Measurements from ENCODE around the gene PPM1D. TPM values are rescaled to one million over a fixed set of nuclear protein-coding genes. Genes with fewer than 3 reads are reported as not detected.

Gene PPM1D
- total RNA-seq, 4 donors from 2014 or later: 11.3 to 19.5 (median 15.2) TPM

DNA sequence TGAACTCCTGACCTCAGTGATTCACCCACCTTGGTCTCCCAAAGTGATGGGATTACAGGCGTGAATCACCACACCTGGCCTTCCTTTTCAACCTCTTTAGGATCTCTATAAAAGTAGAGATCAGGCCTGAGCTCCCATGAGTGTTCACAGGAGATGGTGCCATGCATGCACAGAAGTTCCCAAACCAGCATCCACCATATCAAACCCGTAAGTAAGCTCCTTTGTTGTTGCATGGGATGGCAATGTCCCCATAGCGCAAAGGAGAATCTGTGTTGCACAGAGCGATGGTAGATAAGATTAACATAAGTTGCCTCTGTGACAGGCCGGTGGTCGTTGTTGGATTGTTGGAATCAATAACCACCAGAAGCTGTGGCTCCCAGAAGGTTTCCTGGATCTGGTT is 34.8 kb upstream of the PPM1D start:
- Histone ChIP-seq H3K4me3 (replicated peaks in 1 of 3) (no peak overlapping the region), H3K36me3 (no peaks in the 10 kb centered on the region), H3K9me3 (no peaks in the 10 kb centered on the region), H3K27ac (no peak overlapping the region), H3K4me1 (no peaks in the 10 kb centered on the region), H3K27me3 (no peaks in the 10 kb centered on the region)
- TF ChIP-seq, protein P1, sequence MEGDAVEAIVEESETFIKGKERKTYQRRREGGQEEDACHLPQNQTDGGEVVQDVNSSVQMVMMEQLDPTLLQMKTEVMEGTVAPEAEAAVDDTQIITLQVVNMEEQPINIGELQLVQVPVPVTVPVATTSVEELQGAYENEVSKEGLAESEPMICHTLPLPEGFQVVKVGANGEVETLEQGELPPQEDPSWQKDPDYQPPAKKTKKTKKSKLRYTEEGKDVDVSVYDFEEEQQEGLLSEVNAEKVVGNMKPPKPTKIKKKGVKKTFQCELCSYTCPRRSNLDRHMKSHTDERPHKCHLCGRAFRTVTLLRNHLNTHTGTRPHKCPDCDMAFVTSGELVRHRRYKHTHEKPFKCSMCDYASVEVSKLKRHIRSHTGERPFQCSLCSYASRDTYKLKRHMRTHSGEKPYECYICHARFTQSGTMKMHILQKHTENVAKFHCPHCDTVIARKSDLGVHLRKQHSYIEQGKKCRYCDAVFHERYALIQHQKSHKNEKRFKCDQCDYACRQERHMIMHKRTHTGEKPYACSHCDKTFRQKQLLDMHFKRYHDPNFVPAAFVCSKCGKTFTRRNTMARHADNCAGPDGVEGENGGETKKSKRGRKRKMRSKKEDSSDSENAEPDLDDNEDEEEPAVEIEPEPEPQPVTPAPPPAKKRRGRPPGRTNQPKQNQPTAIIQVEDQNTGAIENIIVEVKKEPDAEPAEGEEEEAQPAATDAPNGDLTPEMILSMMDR (IDR thresholded peaks at IDR 0.05): no peak
- TF ChIP-seq POLR2A (IDR thresholded peaks at IDR 0.05): no peak
- DNase-seq: no peak
- intact Hi-C loops (cut with DNase I): no loop called here
- 95 to 97% methylated on average over 6 of the region's 6 CpGs for WGBS, 2 donors

DNA sequence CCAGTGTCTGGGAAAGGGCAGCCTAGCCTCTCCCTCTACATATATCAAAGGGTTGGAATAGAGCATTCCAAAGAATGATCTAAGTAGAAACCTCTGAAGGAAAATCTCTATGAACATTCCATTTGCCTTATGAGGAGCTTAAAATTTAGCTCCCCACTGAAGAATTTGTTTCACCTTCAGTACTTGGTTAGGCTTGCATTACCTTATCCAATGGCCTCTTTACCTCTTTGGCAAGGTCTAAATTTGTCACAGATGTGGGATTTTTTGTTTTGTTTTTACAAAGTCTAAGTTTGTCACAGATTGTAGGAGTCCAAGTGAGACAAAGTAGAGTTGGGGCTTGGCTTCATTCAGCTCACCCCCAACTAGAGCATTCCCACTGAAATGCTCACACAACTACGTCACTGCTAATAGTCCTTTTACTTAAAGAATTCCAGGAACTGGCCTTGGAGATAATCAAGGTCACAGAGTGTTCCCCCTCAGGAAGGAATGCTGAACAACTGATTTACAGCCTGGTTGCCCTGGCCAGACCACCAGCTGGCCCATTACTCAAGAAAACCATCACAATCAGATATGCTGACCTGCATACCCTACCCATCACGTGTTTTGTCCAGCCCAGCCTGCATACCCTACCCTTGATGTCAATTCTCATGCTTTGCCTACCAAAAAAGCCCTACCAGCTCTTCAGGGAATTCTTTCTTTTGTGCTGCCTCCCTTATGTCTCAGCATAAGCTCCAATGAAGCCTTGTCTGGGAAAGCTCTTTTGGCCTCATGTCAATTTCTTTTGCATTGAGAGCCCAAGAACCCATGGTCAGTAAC is 26.5 kb upstream of the PPM1D start:
- peak overlapping the region in 1 of 3 donors; percentile 17 for H3K27ac ChIP-seq
- peaks cover 3 to 4% of the 10 kb centered on the region in 2 donors for H3K4me1 ChIP-seq
- intact Hi-C loops (cut with DNase I): loop anchor here (10.0 kb wide), 1 partner anchor 71 kb away; no protein-coding TSS in a partner anchor
- no peak overlapping the region for H3K4me3 ChIP-seq (replicated peaks in 1 of 3)
- 74 to 78% methylated on average over 2 of the region's 2 CpGs for WGBS, 2 donors
- no peak for DNase-seq
- H3K9me3 ChIP-seq: no peaks in the 10 kb centered on the region
- TF ChIP-seq POLR2A (IDR thresholded peaks at IDR 0.05): no peak
- TF ChIP-seq, protein P1 (IDR thresholded peaks at IDR 0.05): no peak
- no peaks in the 10 kb centered on the region for H3K36me3 ChIP-seq
- no peaks in the 10 kb centered on the region for H3K27me3 ChIP-seq

DNA sequence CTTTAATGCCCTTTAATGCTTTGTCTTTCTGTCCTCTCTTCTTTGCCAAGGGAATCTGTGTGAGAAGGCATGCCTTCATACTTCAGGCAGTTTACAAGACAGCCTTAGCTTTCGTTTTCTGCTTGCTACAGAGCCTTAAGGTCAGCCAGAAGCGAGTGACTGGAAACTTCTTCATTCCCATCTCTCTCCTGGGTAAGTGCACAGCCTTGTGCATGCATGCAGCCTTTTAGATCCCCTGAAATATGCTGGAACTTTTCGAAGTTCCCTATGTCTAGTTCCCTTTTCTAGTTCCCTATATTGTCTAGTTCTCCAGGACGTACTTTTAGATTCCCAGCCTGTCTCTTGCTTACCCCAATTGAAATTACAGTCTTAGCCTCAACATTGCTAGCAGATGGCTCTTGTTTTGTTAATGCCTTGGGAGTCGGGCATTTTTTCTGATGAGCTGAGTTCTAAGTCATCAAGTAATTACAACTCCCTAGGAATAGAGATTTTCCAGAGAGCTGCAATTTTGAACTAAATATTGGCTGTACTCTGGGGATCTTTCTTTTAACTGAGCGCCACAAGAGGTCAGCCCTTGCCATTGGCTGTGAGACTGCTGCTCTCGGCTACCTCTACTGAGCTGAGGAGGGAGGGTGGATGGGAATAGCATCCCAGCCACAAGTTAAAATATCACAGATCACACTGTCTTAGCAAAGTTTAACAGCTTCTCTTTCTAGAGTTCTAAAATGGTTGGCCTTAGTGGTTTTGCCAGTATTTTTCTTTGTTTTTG is 22.7 kb upstream of the PPM1D start:
- no peaks in the 10 kb centered on the region for H3K36me3 ChIP-seq
- no peaks in the 10 kb centered on the region for H3K9me3 ChIP-seq
- intact Hi-C loops (cut with DNase I): loop anchor here (10.0 kb wide), 1 partner anchor 67 kb away; no protein-coding TSS in a partner anchor
- peak overlapping the region; percentile 5 to 68 (median 25) for H3K27ac ChIP-seq
- TF ChIP-seq POLR2A (IDR thresholded peaks at IDR 0.05): no peak
- TF ChIP-seq, protein P1 (IDR thresholded peaks at IDR 0.05): peak in 1 of 6 experiments; percentile 17
- no peak overlapping the region for H3K4me3 ChIP-seq (replicated peaks in 1 of 3)
- WGBS, 2 donors: 38 to 53% methylated on average over 7 of the region's 7 CpGs
- H3K4me1 ChIP-seq: peaks cover 3 to 8% of the 10 kb centered on the region in 2 donors
- H3K27me3 ChIP-seq: no peaks in the 10 kb centered on the region
- peak; percentile 7 to 14 for DNase-seq

DNA sequence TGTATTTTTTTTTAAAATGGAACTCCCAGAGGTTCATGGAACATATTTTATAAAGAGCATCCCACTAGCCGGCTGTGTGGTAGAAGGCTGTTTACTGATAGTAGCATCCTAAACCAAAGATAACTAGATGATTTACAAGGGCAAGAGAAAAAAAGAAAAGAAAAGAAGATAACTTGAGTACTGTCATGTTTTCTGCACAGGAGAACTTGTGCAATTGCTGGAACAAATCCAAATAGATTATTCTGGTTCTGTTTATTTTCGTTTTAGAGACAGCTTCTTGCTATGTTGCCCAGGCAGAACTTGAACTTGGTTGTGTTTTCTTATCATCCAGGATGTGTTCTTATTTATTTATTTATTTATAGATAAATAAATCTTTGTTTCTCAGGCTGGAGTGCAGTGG is 20.9 kb upstream of the PPM1D start:
- DNase-seq: no peak
- intact Hi-C loops (cut with DNase I): loop anchor here (10.0 kb wide), 1 partner anchor 66 kb away; no protein-coding TSS in a partner anchor
- peaks cover 3 to 4% of the 10 kb centered on the region in 2 donors for H3K4me1 ChIP-seq
- H3K4me3 ChIP-seq (replicated peaks in 1 of 3): no peak overlapping the region
- no peaks in the 10 kb centered on the region for H3K36me3 ChIP-seq
- no peak for TF ChIP-seq POLR2A (IDR thresholded peaks at IDR 0.05)
- TF ChIP-seq, protein P1 (IDR thresholded peaks at IDR 0.05): no peak
- no peaks in the 10 kb centered on the region for H3K9me3 ChIP-seq
- H3K27ac ChIP-seq: peak overlapping the region in 1 of 3 donors; percentile 33
- H3K27me3 ChIP-seq: no peaks in the 10 kb centered on the region
- WGBS, 2 donors: 45 to 58% methylated on average over 2 of the region's 2 CpGs

Measured in thyroid gland (tissue), 4 donors.